Measurements from ENCODE around the gene GNL3L.
"Not testable (repeated sequence)": the region's sequence is repeated elsewhere in the genome, so short reads cannot be mapped to it uniquely, and the experiment has no call there.

The GNL3L gene

DNA sequence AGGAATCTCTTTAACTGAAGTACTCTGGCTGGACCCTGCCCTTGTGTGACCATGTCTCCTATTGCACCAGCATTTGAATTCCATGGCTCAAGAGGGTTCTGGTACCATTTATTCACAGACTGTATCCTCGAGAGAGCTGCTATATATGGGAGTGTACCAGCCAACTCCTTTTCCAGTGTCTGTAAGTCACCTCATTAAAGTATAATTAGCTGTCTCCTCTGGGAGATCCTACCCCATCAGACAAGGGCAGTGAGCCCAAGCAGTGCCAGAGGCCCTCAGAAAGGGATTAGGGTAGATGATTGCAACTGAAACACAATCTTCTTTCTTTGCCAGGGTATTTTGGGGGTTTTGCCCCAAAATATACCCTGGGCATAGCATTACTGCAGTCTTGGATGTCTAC lies 31.6 kb downstream of the GNL3L start:
- DNase-seq = no peak

DNA sequence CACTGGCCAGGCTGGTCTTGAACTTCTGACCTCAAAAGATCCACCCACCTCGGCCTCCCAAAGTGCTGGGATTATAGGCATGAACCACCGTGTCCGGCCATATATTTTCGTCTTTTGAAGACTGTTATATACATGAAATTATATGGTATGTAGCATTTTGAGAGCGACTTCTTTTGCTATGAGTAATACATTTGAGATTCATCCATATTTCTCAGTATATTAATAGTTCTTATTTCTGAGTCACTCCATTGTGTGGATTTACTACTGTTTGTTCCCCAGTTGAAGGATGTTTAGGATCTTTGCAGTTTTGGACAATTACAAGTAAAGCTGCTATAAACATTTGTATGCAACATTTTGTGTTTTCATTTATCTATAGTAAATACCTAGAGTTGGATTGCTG lies 34.9 kb downstream of the GNL3L start:
- no peak for DNase-seq

DNA sequence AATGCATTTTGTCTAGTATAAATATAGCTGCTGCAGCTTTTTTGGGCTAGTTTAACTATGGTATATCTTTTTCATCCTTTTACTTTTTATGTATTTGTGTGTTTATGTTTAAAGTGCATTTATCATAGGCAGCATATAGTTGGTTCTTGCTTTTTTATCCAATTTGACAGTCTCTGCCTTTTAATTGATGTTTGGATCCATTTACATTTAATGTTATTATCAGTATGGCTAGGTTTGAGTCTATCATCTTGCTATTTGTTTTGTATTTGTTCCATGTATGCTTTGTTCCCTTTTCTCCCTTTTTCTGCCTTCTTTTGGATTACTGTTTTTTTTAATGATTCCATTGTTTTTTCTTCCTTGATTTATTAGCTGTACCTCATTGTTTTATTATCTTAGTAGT lies 40.3 kb downstream of the GNL3L start:
- DNase-seq = no peak

DNA sequence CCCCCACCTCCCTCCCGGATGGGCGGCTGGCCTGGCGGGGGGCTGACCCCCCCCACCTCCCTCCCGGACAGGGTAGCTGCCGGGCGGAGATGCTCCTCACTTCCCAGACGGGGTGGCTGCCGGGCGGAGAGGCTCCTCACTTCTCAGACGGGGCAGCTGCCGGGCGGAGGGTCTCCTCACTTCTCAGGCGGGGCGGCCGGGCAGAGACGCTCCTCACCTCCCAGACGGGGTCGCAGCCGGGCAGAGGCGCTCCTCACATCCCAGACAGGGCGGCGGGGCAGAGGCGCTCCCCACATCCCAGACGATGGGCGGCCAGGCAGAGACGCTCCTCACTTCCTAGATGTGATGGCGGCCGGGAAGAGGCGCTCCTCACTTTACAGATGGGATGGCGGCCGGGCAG lies 42.6 kb downstream of the GNL3L start:
- DNase-seq = not testable (repeated sequence)

DNA sequence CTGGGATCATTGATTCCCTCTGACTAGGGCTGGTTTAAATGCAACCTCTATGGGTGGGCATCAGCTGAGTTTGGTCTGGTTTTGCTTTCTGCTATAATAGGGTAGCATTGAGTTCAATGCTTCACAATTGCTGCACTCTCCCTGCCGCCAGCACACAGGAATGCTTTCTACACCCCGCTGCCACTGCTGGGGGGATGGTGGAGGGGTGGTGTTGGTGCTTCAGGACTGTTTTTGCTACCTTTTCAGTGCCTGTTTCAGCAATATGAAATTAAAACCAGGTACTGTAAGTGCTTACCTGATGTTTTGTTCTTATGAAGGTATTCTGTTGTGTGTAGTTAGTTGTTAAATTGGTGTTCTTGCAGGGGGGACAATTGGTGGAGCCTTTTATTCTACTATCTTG lies 67.7 kb downstream of the GNL3L start:
- DNase-seq = no peak

DNA sequence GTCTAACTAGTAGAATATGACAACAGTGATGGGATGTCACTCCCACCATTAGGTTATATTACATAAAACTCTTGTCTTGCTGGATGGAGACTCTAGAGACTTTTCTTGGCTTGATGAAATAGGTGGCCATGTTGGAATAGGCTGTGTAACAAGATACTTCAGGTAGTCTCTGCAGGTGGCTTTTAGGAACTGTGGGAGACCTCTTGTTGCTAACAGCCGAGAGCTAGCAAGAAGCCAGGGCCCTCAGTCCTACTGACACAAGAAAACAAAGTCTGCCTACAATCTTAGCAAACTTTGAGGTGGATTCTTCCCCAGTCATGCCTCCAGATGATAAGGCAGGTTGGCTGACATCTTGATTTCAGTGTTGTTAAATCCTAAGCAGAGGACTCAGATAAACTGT lies 72.5 kb downstream of the GNL3L start:
- DNase-seq = no peak
